PFSK-1 (cell line): Measurements from ENCODE around the gene SLFN12L.

Source experiments
- REST ChIP-seq, 2 experiments: IDR thresholded peaks; 2 replicates each; pipeline versions ENCODE4 v1.6.1 to v1.8.0; 2011 to 2012; ENCODE audit warnings: low read depth in 2 of 2, low read length in 2 of 2, control low read depth in 1 of 2, inconsistent platforms in 1 of 2, mild to moderate bottlenecking in 1 of 2, moderate library complexity in 1 of 2; ENCODE audit not compliant: insufficient read depth in 1 of 2
- SIN3A ChIP-seq: IDR thresholded peaks from 2 replicates; pipeline ENCODE4 v1.6.1; 2012; ENCODE audit warnings: mild to moderate bottlenecking, low read length, moderate library complexity, borderline replicate concordance; ENCODE audit not compliant: insufficient read depth

GRCh38 chr17:35433075-35433894 is 104.2 kb downstream of the SLFN12L start:
- no peak for TF ChIP-seq REST (IDR thresholded peaks at IDR 0.05; ENCODE audit: insufficient read depth in 1 of 2, low read depth in 2 of 2, low read length in 2 of 2)
- no peak for TF ChIP-seq SIN3A
